SH-SY5Y (cell line): ENCODE data around the gene SAMM50.

Experiments
- GATA2 ChIP-seq: IDR thresholded peaks from 2 replicates; pipeline ENCODE4 v1.6.1; 2011; ENCODE audit warnings: mild to moderate bottlenecking, low read depth, low read length
- GATA3 ChIP-seq: IDR thresholded peaks from 2 replicates; pipeline ENCODE4 v1.6.1; 2011; ENCODE audit warnings: low read depth, mild to moderate bottlenecking, low read length, moderate library complexity

DNA sequence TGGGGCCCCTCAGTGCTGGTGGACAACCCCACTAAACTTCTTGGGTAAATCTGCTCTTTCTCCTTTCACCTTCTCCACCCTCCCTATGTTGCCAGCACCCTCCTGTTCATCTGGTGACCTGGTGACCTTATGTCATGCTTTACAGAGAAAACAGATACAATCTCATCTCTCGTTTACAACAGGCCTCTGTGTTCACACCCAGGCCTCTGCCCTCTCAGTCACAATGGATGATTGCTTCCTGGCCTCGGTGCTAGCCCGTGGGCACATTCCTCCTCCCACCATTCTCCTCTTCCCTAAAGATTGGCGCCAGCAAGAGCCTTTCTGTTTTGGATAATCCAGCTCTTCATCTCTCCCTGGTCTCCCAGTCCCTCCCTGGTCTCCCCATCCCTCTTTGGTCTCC is 43.9 kb upstream of the SAMM50 start:
- no peak for TF ChIP-seq GATA2
- TF ChIP-seq GATA3 = no peak
